OCI-LY3 (cell line): ENCODE results near the gene NHLRC2.

Experiments used
- H2AFZ ChIP-seq: fragments of 200-600, 300-600 bp; shearing (Covaris generic); 2 replicates; pipeline ENCODE4 v1.6.0; 2014; ENCODE audit warnings: antibody characterized with exemption, low read depth, low read length
- H3K27ac ChIP-seq: fragments of 200-600, 300-600 bp; sonication (generic); 2 replicates; pipeline ENCODE4 v1.5.1; 2014; ENCODE audit warnings: mild to moderate bottlenecking, low read length, moderate library complexity, mixed read lengths
- H3K27me3 ChIP-seq: fragments of 200-600, 300-600 bp; sonication (generic); 2 replicates; pipeline ENCODE4 v1.6.1; 2014; ENCODE audit warnings: low read depth, low read length, mixed read lengths
- H3K36me3 ChIP-seq: fragments of 200-600, 300-600 bp; sonication (generic); replicated peaks from 2 replicates; pipeline ENCODE3; 2014; ENCODE audit warnings: low read depth, low read length, mixed read lengths
- H3K4me1 ChIP-seq: fragments of 300-600, 200-600 bp; sonication (generic); 2 replicates; pipeline ENCODE4 v1.6.1; 2014; ENCODE audit warnings: low read length, mixed read lengths
- H3K4me2 ChIP-seq: fragments of 200-600, 300-600 bp; sonication (generic); 2 replicates; pipeline ENCODE4 v1.6.1; 2014; ENCODE audit warnings: low read length, mixed read lengths
- H3K4me3 ChIP-seq: fragments of 300-600, 200-600 bp; sonication (generic); 2 replicates; pipeline ENCODE4 v1.5.1; 2014; ENCODE audit warnings: antibody characterized with exemption, mild to moderate bottlenecking, low read length, moderate library complexity
- H3K79me2 ChIP-seq: fragments of 300-600, 200-600 bp; shearing (Covaris generic); 2 replicates; pipeline ENCODE4 v1.6.1; 2014; ENCODE audit warnings: mild to moderate bottlenecking, low read length, mixed read lengths
- H3K9ac ChIP-seq: fragments of 300-600, 200-600 bp; shearing (Covaris generic); 2 replicates; pipeline ENCODE4 v1.6.0; 2014; ENCODE audit warnings: mild to moderate bottlenecking, low read length, moderate library complexity
- H3K9me3 ChIP-seq: fragments of 200-600, 300-600 bp; shearing (Covaris generic); 2 replicates; pipeline ENCODE4 v1.6.1; 2014; ENCODE audit warnings: low read length, mixed read lengths; ENCODE audit not compliant: insufficient read depth
- H4K20me1 ChIP-seq: fragments of 200-600, 300-600 bp; sonication (generic); 2 replicates; pipeline ENCODE4 v1.6.1; 2016; ENCODE audit warnings: low read length, mixed read lengths; ENCODE audit not compliant: insufficient read depth
- CTCF ChIP-seq: fragments of 200-600, 300-600 bp; sonication (generic); IDR thresholded peaks from 2 replicates; pipeline ENCODE4 v1.5.1; 2014; ENCODE audit warnings: antibody characterized with exemption, low read length, low read depth
- EZH2phosphoT487 ChIP-seq: fragments of 200-600 bp; shearing (Covaris generic); IDR thresholded peaks from 2 replicates; pipeline ENCODE4 v1.6.1; 2018; ENCODE audit warnings: antibody characterized with exemption, mixed run types, low read depth

The NHLRC2 gene

GRCh38 chr10:113880236-113880635, 25.8 kb downstream of the NHLRC2 start:
- no peak overlapping the region for H3K4me3 ChIP-seq
- peaks cover 10% of the 10 kb centered on the region for H3K4me1 ChIP-seq
- no peak overlapping the region for H2AFZ ChIP-seq
- H3K9me3 ChIP-seq = no peaks in the 10 kb centered on the region
- H3K4me2 ChIP-seq = no peak overlapping the region
- no peak for TF ChIP-seq CTCF
- no peak for TF ChIP-seq EZH2phosphoT487
- no peaks in the 10 kb centered on the region for H3K79me2 ChIP-seq
- H3K36me3 ChIP-seq = peaks cover 5% of the 10 kb centered on the region
- no peak overlapping the region for H3K9ac ChIP-seq
- H3K27ac ChIP-seq = no peak overlapping the region
- H3K27me3 ChIP-seq = no peaks in the 10 kb centered on the region
- H4K20me1 ChIP-seq = peaks cover 4% of the 10 kb centered on the region; the same call in 1 of the 2 replicates

GRCh38 chr10:113882240-113882639, 27.8 kb downstream of the NHLRC2 start:
- TF ChIP-seq CTCF (no peak), EZH2phosphoT487 (no peak)

DNA sequence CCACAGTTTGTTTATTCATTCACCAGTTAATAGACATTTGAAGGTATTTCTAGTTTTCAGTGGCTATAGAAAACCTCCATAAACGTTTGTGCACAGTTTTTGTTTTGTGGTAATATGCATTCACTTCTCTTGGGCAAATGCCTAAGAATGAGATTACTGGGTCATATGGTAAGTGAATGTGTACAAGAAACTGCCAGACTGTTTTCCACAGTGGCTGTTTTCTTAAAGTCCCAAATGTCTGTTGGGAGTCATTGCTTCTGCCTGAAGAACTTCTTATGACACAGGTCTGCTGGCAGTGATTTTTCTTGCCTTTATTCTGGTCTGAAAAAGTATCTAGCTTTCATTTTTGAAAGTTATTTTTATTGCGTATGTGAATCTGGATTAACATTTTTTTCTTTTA, 35.5 kb downstream of the NHLRC2 start:
- no peaks in the 10 kb centered on the region for H3K9me3 ChIP-seq
- no peaks in the 10 kb centered on the region for H3K27me3 ChIP-seq
- no peak overlapping the region for H3K4me3 ChIP-seq
- no peak overlapping the region for H3K27ac ChIP-seq
- H3K36me3 ChIP-seq = peaks cover 19% of the 10 kb centered on the region
- TF ChIP-seq EZH2phosphoT487 (no peak), CTCF (no peak)
- H3K9ac ChIP-seq = no peak overlapping the region
- no peaks in the 10 kb centered on the region for H3K79me2 ChIP-seq
- no peaks in the 10 kb centered on the region for H4K20me1 ChIP-seq
- no peaks in the 10 kb centered on the region for H3K4me1 ChIP-seq
- no peak overlapping the region for H2AFZ ChIP-seq
- no peak overlapping the region for H3K4me2 ChIP-seq

More at GRCh38 chr10:113882240-113882639, 27.8 kb downstream of the NHLRC2 start:
- no peak overlapping the region for H3K9ac ChIP-seq
- H3K4me1 ChIP-seq = peaks cover 10% of the 10 kb centered on the region
- H3K27ac ChIP-seq = no peak overlapping the region
- no peak overlapping the region for H3K4me2 ChIP-seq
- no peaks in the 10 kb centered on the region for H3K27me3 ChIP-seq
- H3K9me3 ChIP-seq = no peaks in the 10 kb centered on the region
- H3K79me2 ChIP-seq = no peaks in the 10 kb centered on the region
- no peak overlapping the region for H2AFZ ChIP-seq
- H3K36me3 ChIP-seq = peaks cover 18% of the 10 kb centered on the region
- no peak overlapping the region for H3K4me3 ChIP-seq
- no peaks in the 10 kb centered on the region; the same call in 1 of the 2 replicates for H4K20me1 ChIP-seq

DNA sequence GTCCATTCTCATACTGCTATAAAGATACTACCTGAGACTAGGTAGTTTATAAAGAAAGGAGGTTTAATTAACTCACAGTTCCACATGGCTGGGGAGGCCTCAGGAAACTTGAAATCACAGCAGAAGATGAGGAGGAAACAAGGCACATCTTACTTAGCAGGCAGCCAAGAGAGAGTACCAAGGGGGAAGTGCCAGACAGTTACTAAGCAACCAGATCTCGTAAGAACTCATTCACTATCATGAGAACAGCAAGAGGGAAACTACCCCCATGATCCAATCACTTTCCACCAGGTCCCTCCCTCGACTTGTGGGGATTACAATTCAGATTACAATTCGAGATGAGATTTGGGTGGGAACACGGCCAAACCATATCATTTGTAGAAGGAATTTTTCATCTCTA, 36.3 kb downstream of the NHLRC2 start:
- Histone ChIP-seq H3K36me3 (peaks cover 17% of the 10 kb centered on the region), H3K9me3 (no peaks in the 10 kb centered on the region), H3K4me2 (no peak overlapping the region), H3K4me1 (no peaks in the 10 kb centered on the region), H3K27me3 (no peaks in the 10 kb centered on the region), H2AFZ (no peak overlapping the region), H4K20me1 (no peaks in the 10 kb centered on the region), H3K9ac (no peak overlapping the region), H3K79me2 (no peaks in the 10 kb centered on the region), H3K27ac (no peak overlapping the region), H3K4me3 (no peak overlapping the region)
- TF ChIP-seq EZH2phosphoT487 (no peak), CTCF (no peak)
